Activated CD8-positive, alpha-beta memory T cell treated with anti-CD3 and anti-CD28 coated beads, Interleukin-2, amount 50 U/mL, for 24 hours (primary cell): ENCODE measurements around the gene ANTXRL.
"Not testable (repeated sequence)": the region's sequence is repeated elsewhere in the genome, so short reads cannot be mapped to it uniquely, and the experiment has no call there.

Source experiments
- DNase-seq: peaks from one replicate; pipeline ENCODE4 v3.0.0-alpha.2; 2020; ENCODE audit errors: extremely low read depth

Gene ANTXRL

GRCh38 chr10:46273506-46274477 lies 13.0 kb upstream of the ANTXRL start:
- no peak for DNase-seq

- no peak for DNase-seq
These were observed 9.0 kb upstream of the ANTXRL start for GRCh38 chr10:46277840-46278239.

- DNase-seq, result not testable (repeated sequence)
These were observed 4.4 kb upstream of the ANTXRL start for GRCh38 chr10:46282421-46282831.

GRCh38 chr10:46282842-46283574 lies 3.8 kb upstream of the ANTXRL start:
- no peak for DNase-seq

GRCh38 chr10:46283580-46284285 lies 3.1 kb upstream of the ANTXRL start:
- no peak for DNase-seq

- no peak for DNase-seq
These were observed 2.2 kb upstream of the ANTXRL start for GRCh38 chr10:46284286-46285229.

GRCh38 chr10:46285300-46285699 lies 1.5 kb upstream of the ANTXRL start:
- DNase-seq, result no peak

GRCh38 chr10:46285966-46286620 lies 704 bp upstream of the ANTXRL start:
- no peak for DNase-seq

- no peak for DNase-seq
These were observed 1.2 kb downstream of the ANTXRL start for GRCh38 chr10:46287846-46288477.

- DNase-seq, result no peak
These were observed 1.9 kb downstream of the ANTXRL start for GRCh38 chr10:46288601-46289206.

GRCh38 chr10:46289209-46289810 lies 2.5 kb downstream of the ANTXRL start:
- DNase-seq, result no peak

GRCh38 chr10:46290101-46290886 lies 3.5 kb downstream of the ANTXRL start:
- DNase-seq, result no peak

- DNase-seq, result no peak
These were observed 5.2 kb downstream of the ANTXRL start for GRCh38 chr10:46291817-46292572.

GRCh38 chr10:46292573-46293023 lies 5.8 kb downstream of the ANTXRL start:
- DNase-seq, result no peak

GRCh38 chr10:46293228-46293627 lies 6.4 kb downstream of the ANTXRL start:
- DNase-seq, result no peak

- DNase-seq, result no peak
These were observed 7.2 kb downstream of the ANTXRL start for GRCh38 chr10:46293832-46294640.
